PC-9 (cell line): ENCODE results near the gene NTM. TPM values are rescaled to one million over a fixed set of nuclear protein-coding genes. Genes with fewer than 3 reads are reported as not detected.

Source experiments
- BruUV-seq: library from RNA; stranded (reverse); fragments of 400-500 nt; replicated peaks from 2 replicates; lab custom pipeline; 2021; lab: Mats Ljungman, UMichigan
- CTCF ChIA-PET: fragments of 300-600 bp; sonication (Branson Sonifier 250); formaldehyde crosslinking; loops from one replicate; lab custom pipeline; 2022; ENCODE audit warnings: antibody characterized with exemption; lab: Charles Lee
- POLR2A ChIA-PET: fragments of 300-600 bp; sonication (Branson Sonifier 250); formaldehyde crosslinking; loops from one replicate; lab custom pipeline; 2022; ENCODE audit warnings: antibody characterized with exemption; ENCODE audit not compliant: unreplicated experiment; lab: Charles Lee
- DNase-seq, 2 experiments: peaks; one replicate each; pipeline versions ENCODE4 v3.0.0 to v3.0.0-alpha.2; 2015 to 2022; ENCODE audit warnings: mixed read lengths in 1 of 2
- H2AFZ ChIP-seq: fragments of 200-600 bp; sonication (generic); 2 replicates; pipeline ENCODE4 v1.8.1; 2017; ENCODE audit warnings: antibody characterized with exemption
- H3F3A ChIP-seq: fragments of 200-600 bp; sonication (generic); 2 replicates; pipeline ENCODE4 v1.8.1; 2017; ENCODE audit warnings: antibody characterized with exemption, mild to moderate bottlenecking, low read depth; ENCODE audit not compliant: insufficient read depth
- H3K27ac ChIP-seq: fragments of 200-600 bp; sonication (generic); 2 replicates; pipeline ENCODE4 v1.6.1; 2016; ENCODE audit warnings: mixed run types
- H3K27me3 ChIP-seq: fragments of 200-600 bp; sonication (generic); 2 replicates; pipeline ENCODE4 v1.6.1; 2016; ENCODE audit warnings: low read depth, mixed run types; ENCODE audit not compliant: insufficient read depth
- H3K36me3 ChIP-seq: fragments of 200-600 bp; sonication (generic); 2 replicates; pipeline ENCODE4 v1.6.1; 2016; ENCODE audit warnings: low read depth, mixed run types
- H3K4me1 ChIP-seq: fragments of 200-600 bp; sonication (generic); replicated peaks from 2 replicates; pipeline ENCODE4 v1.6.1; 2016; ENCODE audit warnings: mixed run types; ENCODE audit not compliant: insufficient read depth
- H3K4me2 ChIP-seq: fragments of 200-600 bp; sonication (generic); 2 replicates; pipeline ENCODE4 v1.6.1; 2017; ENCODE audit warnings: mixed run types
- H3K4me3 ChIP-seq: fragments of 200-600 bp; sonication (generic); 2 replicates; pipeline ENCODE4 v1.6.1; 2016; ENCODE audit warnings: mixed run types
- H3K79me2 ChIP-seq: fragments of 200-600 bp; sonication (generic); 2 replicates; pipeline ENCODE4 v1.6.1; 2017; ENCODE audit warnings: low read depth, mixed run types
- H3K9me2 ChIP-seq: fragments of 200-600 bp; sonication (generic); 2 replicates; pipeline ENCODE4 v1.8.1; 2017; ENCODE audit warnings: mild to moderate bottlenecking; ENCODE audit not compliant: insufficient read depth
- H3K9me3 ChIP-seq: fragments of 200-600 bp; sonication (generic); 2 replicates; pipeline ENCODE4 v1.8.1; 2016; ENCODE audit warnings: low read depth; ENCODE audit not compliant: insufficient read depth
- H4K20me1 ChIP-seq: fragments of 200-600 bp; sonication (generic); 2 replicates; pipeline ENCODE4 v1.8.1; 2017; ENCODE audit not compliant: insufficient read depth
- CTCF ChIP-seq: fragments of 200-600 bp; sonication (generic); conservative IDR thresholded peaks from 2 replicates; pipeline ENCODE4 v1.6.1; 2017; ENCODE audit warnings: mixed run types, antibody characterized with exemption, mild to moderate bottlenecking, moderate library complexity
- EZH2 ChIP-seq: fragments of 200-600 bp; sonication (generic); IDR thresholded peaks from 2 replicates; pipeline ENCODE4 v1.8.0; 2017; ENCODE audit warnings: antibody characterized with exemption, low read depth
- intact Hi-C: fragments of 100-400 bp; cut with micrococcal nuclease; formaldehyde crosslinking; loops from one replicate; pipeline ENCODE4 v1.10.0; 2022; ENCODE audit not compliant: unreplicated experiment
- total RNA-seq: library from RNA; stranded (reverse); gene quantifications from 2 replicates; pipeline ENCODE4 v1.2.3, GENCODE V29; 2021

The NTM gene
- total RNA-seq, 1 experiment from 2014 or later, result not detected

GRCh38 chr11:132217856-132218255 is 847.4 kb downstream of the NTM start:
- H3K27ac ChIP-seq, result no peak overlapping the region
- no peak overlapping the region for H3K4me2 ChIP-seq
- no peak for DNase-seq
- no peak overlapping the region for H3K4me3 ChIP-seq
- peaks cover 7% of the 10 kb centered on the region; the same call in 1 of the 2 replicates for H3K27me3 ChIP-seq
- no peaks in the 10 kb centered on the region for H3K79me2 ChIP-seq
- no peak for TF ChIP-seq EZH2
- TF ChIP-seq CTCF, result no peak
- H3K36me3 ChIP-seq, result no peaks in the 10 kb centered on the region
- CTCF ChIA-PET, result no interaction called here
- no peaks in the 10 kb centered on the region for H3K9me3 ChIP-seq
- H3K9me2 ChIP-seq, result no peaks in the 10 kb centered on the region
- POLR2A ChIA-PET, result no interaction called here
- no peaks in the 10 kb centered on the region; the same call in 1 of the 2 replicates for H4K20me1 ChIP-seq
- H3F3A ChIP-seq, result no peaks in the 10 kb centered on the region
- intact Hi-C loops, result no loop called here
- no peak overlapping the region for H2AFZ ChIP-seq
- BruUV-seq, result no TSS peak
- H3K4me1 ChIP-seq, result no peaks in the 10 kb centered on the region

GRCh38 chr11:132220474-132220873 is 850.1 kb downstream of the NTM start:
- H3K4me3 ChIP-seq, result no peak overlapping the region
- TF ChIP-seq EZH2 (no peak), CTCF (no peak)
- no peaks in the 10 kb centered on the region; the same call in 1 of the 2 replicates for H4K20me1 ChIP-seq
- H3K27me3 ChIP-seq, result no peaks in the 10 kb centered on the region
- CTCF ChIA-PET, result no interaction called here
- no peak for DNase-seq
- no peaks in the 10 kb centered on the region for H3K36me3 ChIP-seq
- H3F3A ChIP-seq, result no peaks in the 10 kb centered on the region
- no peaks in the 10 kb centered on the region for H3K4me1 ChIP-seq
- no peak overlapping the region for H3K27ac ChIP-seq
- BruUV-seq, result no TSS peak
- intact Hi-C loops, result no loop called here
- POLR2A ChIA-PET, result no interaction called here
- H3K9me2 ChIP-seq, result no peaks in the 10 kb centered on the region
- H2AFZ ChIP-seq, result no peak overlapping the region
- no peaks in the 10 kb centered on the region for H3K9me3 ChIP-seq
- no peaks in the 10 kb centered on the region for H3K79me2 ChIP-seq
- H3K4me2 ChIP-seq, result no peak overlapping the region

- H3K4me3 ChIP-seq, result no peak overlapping the region
- ChIA-PET CTCF (no interaction called here), POLR2A (no interaction called here)
- H3K36me3 ChIP-seq, result no peaks in the 10 kb centered on the region
- no peaks in the 10 kb centered on the region for H3F3A ChIP-seq
- no peak for TF ChIP-seq EZH2
- TF ChIP-seq CTCF, result no peak
- H3K4me1 ChIP-seq, result no peaks in the 10 kb centered on the region
- intact Hi-C loops, result no loop called here
- H3K27ac ChIP-seq, result no peak overlapping the region
- H3K79me2 ChIP-seq, result no peaks in the 10 kb centered on the region
- no peak overlapping the region for H3K4me2 ChIP-seq
- DNase-seq, result no peak
- H3K27me3 ChIP-seq, result no peaks in the 10 kb centered on the region
- H2AFZ ChIP-seq, result no peak overlapping the region
- H3K9me2 ChIP-seq, result no peaks in the 10 kb centered on the region
- H3K9me3 ChIP-seq, result no peaks in the 10 kb centered on the region
- BruUV-seq, result no TSS peak
- no peaks in the 10 kb centered on the region; the same call in 1 of the 2 replicates for H4K20me1 ChIP-seq
Measured at GRCh38 chr11:132222345-132222744, 851.9 kb downstream of the NTM start.
